Activated CD8-positive, alpha-beta T cell treated with anti-CD3 and anti-CD28 coated beads, Interleukin-2, amount 10 ng/mL, durations not matched to agents 7 days and 5 days (primary cell): Measurements from ENCODE around the gene GLA. TPM values are rescaled to one million over a fixed set of nuclear protein-coding genes. Genes with fewer than 3 reads are reported as not detected.

ENCODE experiments used
- ATAC-seq: fragments of 150-1000 bp; cut with Tn5 transposase; one replicate; pipeline ENCODE4 v1.10.0; 2021; ENCODE audit warnings: moderate library complexity
- CTCF ChIA-PET: fragments of 350-600 bp; sonication (Branson Sonifier 250); formaldehyde crosslinking; loops from one replicate; lab custom pipeline; 2021; ENCODE audit warnings: antibody characterized with exemption; lab: Charles Lee
- POLR2A ChIA-PET: fragments of 350-600 bp; sonication (Branson Sonifier 250); formaldehyde crosslinking; loops from one replicate; lab custom pipeline; 2021; ENCODE audit warnings: antibody characterized with exemption; lab: Charles Lee
- DNase-seq: peaks from one replicate; pipeline ENCODE4 v3.0.0-alpha.2; 2020
- H3K27ac Mint-ChIP-seq: one replicate; pipeline ENCODE4 v1.8.0; 2021; ENCODE audit warnings: mild to moderate bottlenecking, mixed read lengths
- H3K27me3 Mint-ChIP-seq: one replicate; pipeline ENCODE4 v1.8.0; 2021; ENCODE audit warnings: low read depth, mixed read lengths
- H3K36me3 Mint-ChIP-seq: one replicate; pipeline ENCODE4 v1.8.0; 2021; ENCODE audit warnings: low read depth, mixed read lengths
- H3K4me1 Mint-ChIP-seq: one replicate; pipeline ENCODE4 v1.8.0; 2021; ENCODE audit warnings: low read depth, mixed read lengths
- H3K4me3 Mint-ChIP-seq: one replicate; pipeline ENCODE4 v1.8.0; 2021; ENCODE audit warnings: mild to moderate bottlenecking, mixed read lengths
- H3K9me3 Mint-ChIP-seq: one replicate; pipeline ENCODE4 v1.8.0; 2022; ENCODE audit warnings: mixed read lengths; ENCODE audit not compliant: insufficient read depth
- total RNA-seq, 2 experiments: library from RNA; stranded (reverse); gene quantifications; one replicate each; pipeline ENCODE4 v1.2.3, GENCODE V29; 2021

The GLA gene
- total RNA-seq, 2 experiments from 2014 or later = 34.7 to 38.4 TPM

DNA sequence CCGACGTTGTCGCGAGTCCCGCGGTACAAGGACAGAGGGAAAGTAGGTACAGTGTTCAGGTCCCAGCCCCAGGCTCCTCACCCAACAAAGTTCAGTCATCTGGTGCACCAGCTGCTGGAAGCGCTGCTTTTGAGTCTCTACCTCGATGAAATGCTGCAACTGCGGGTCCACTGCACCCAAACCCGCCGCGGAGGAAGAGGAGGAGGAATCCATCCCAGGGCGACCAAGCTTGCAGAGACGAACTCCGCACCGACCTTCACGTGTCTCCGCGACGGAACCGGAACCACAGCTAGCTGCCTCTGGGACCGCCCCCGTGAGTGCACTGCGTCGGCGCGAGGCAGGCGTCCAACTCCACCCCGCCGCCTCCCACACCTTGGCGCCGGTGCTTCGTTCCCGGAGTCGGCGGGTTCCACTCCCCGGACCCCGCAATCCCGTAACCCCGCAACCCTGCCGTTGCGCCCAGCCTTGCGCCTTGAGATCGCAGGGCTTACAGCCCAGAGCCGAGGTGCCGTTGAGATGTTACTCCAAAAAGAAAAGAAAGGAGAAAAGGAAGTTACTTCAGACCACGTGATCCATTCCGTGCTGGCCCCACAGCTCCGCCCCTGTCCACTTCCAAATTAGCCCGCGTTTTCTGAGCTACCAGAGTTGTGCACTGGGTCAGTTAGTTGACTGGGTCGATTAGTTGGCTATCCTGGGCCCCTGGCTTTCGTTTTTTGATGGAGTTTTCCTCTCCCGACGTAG lies 59.1 kb downstream of the GLA start, which contains the start of gene TIMM8A:
TIMM8A (minus strand) TSS at position 291 of the 741 bp plus-strand sequence; CDS start at position 213, 78 bp downstream.
- CTCF ChIA-PET = interaction anchor here (1.3 to 1.5 kb wide), 2 partner anchors 9 to 42 kb away, joined by 4 to 5 read pairs; partner anchors contain the start of gene RPL36A
- no peaks in the 10 kb centered on the region for H3K9me3 Mint-ChIP-seq
- peak within 1 kb of the TSS; percentile 91 for H3K27ac Mint-ChIP-seq

GRCh38 chrX:101347859-101348451 lies 59.8 kb downstream of the GLA start:
- Mint-ChIP-seq H3K27me3 (no peaks in the 10 kb centered on the region), H3K27ac (peak overlapping the region; percentile 91), H3K9me3 (no peaks in the 10 kb centered on the region), H3K4me3 (peak overlapping the region; percentile 88), H3K36me3 (peaks cover 14% of the 10 kb centered on the region), H3K4me1 (peaks cover 15% of the 10 kb centered on the region)
- ChIA-PET CTCF (interaction anchor here (1.3 to 1.5 kb wide), 2 partner anchors 10 to 43 kb away, joined by 4 to 5 read pairs; partner anchors contain the start of gene RPL36A), POLR2A (interaction anchor here (2.6 kb wide), 1 partner anchor 42 kb away, joined by 11 read pairs; the partner anchor contains the start of gene RPL36A)
- ATAC-seq = no peak
- no peak for DNase-seq

More for the DNA sequence above, 59.1 kb downstream of the GLA start, which contains the start of gene TIMM8A:
- no peaks in the 10 kb centered on the region for H3K27me3 Mint-ChIP-seq
- peak within 1 kb of the TSS; percentile 88 for H3K4me3 Mint-ChIP-seq
- peaks cover 15% of the 10 kb centered on the region for H3K4me1 Mint-ChIP-seq
- POLR2A ChIA-PET = interaction anchor here (2.6 kb wide), 1 partner anchor 42 kb away, joined by 11 read pairs; the partner anchor contains the start of gene RPL36A
- peak; percentile 99 for ATAC-seq
- peaks cover 11% of the 10 kb centered on the region for H3K36me3 Mint-ChIP-seq
- DNase-seq = peak; percentile 83

Other genes starting within 250 kb of the GLA start
- under 1 TPM; 0.91 to 0.97 TPM for gene DRP2, start 188.1 kb downstream of the GLA start, total RNA-seq
- gene TAF7L, start 116.6 kb downstream of the GLA start, total RNA-seq = under 1 TPM in 1 of 2 experiments, not detected in 1; 0.13 TPM
- gene TIMM8A, start 59.2 kb downstream of the GLA start, total RNA-seq = 10 to 100 TPM; 15.9 to 17.1 TPM
- under 1 TPM in 1 of 2 experiments, not detected in 1; 0.23 TPM for gene BTK, start 21.7 kb downstream of the GLA start, total RNA-seq
- gene RPL36A, start 16.9 kb downstream of the GLA start, total RNA-seq = 100 to 1,000 TPM; 220 to 270 TPM
- 10 to 100 TPM; 41.6 to 44.1 TPM for gene HNRNPH2, start 297 bp upstream of the GLA start, total RNA-seq
- gene ARMCX4, start 77.5 kb upstream of the GLA start, total RNA-seq = 1 to 10 TPM; 1.2 to 1.5 TPM
- under 1 TPM in 1 of 2 experiments, not detected in 1; 0.18 TPM for gene ARMCX1, start 142.6 kb upstream of the GLA start, total RNA-seq
- gene ARMCX6, start 210.1 kb upstream of the GLA start, total RNA-seq = 10 to 100 TPM; 37.9 to 38.4 TPM
- gene ARMCX3, start 215.2 kb upstream of the GLA start, total RNA-seq = 10 to 100 TPM; 18.4 to 21.6 TPM